Peyer's patch (tissue), 4 donors: ENCODE data around the gene CAPG. TPM values are rescaled to one million over a fixed set of nuclear protein-coding genes. Genes with fewer than 3 reads are reported as not detected.

ENCODE experiments used
- DNase-seq, 3 donors: peaks; one replicate each; pipeline ENCODE4 v3.0.0-alpha.2; 2017 to 2019
- H3K27ac ChIP-seq, 4 donors: fragments of 200-600 bp; sonication (generic); one replicate each; pipeline ENCODE4 v1.5.1; 2016 to 2019
- H3K27me3 ChIP-seq, 2 donors: fragments of 200-600 bp; sonication (generic); one replicate each; pipeline ENCODE4 v1.5.1; 2019
- H3K36me3 ChIP-seq, 3 donors: fragments of 200-600 bp; sonication (generic); one replicate each; pipeline ENCODE4 v1.5.1; 2016 to 2019
- H3K4me1 ChIP-seq, 4 donors: fragments of 200-600 bp; sonication (generic); one replicate each; pipeline ENCODE4 v1.5.1; 2016 to 2019
- H3K4me3 ChIP-seq, 4 donors: fragments of 200-600 bp; sonication (generic); 1 replicate in 3 of 4; 2 replicates in 1 of 4; pipeline ENCODE4 v1.5.1; 2016 to 2019; ENCODE audit warnings: mild to moderate bottlenecking in 1 of 4
- H3K9me3 ChIP-seq, 4 donors: fragments of 200-600 bp; sonication (generic); one replicate each; pipeline ENCODE4 v1.5.1; 2016 to 2019; ENCODE audit warnings: mild to moderate bottlenecking in 1 of 4
- CTCF ChIP-seq, 6 experiments: fragments of 450-650 bp in 4 of 6; fragments of 200-600 bp in 2 of 6; sonication (generic) in 1 of 6; IDR thresholded peaks; one replicate each; pipeline ENCODE4 v1.5.1; 2017 to 2019; ENCODE audit warnings: antibody characterized with exemption in 6 of 6, mild to moderate bottlenecking in 3 of 6, moderate library complexity in 1 of 6
- POLR2A ChIP-seq, 2 donors: fragments of 450-650 bp; IDR thresholded peaks; one replicate each; pipeline ENCODE4 v1.5.1; 2017; ENCODE audit warnings: antibody characterized with exemption in 2 of 2, mild to moderate bottlenecking in 2 of 2, moderate library complexity in 2 of 2
- total RNA-seq, 4 donors: library from RNA; depleted of rRNA; stranded (reverse); fragments of >200 nt; gene quantifications; one replicate each; pipeline ENCODE4 v1.1.0, GENCODE V29; 2016

CAPG gene
- total RNA-seq, 4 donors from 2014 or later = 22.4 to 61.9 (median 33.2) TPM

GRCh38 chr2:85405201-85406059 is 4.7 kb downstream of the CAPG start:
- no peak for TF ChIP-seq CTCF (IDR thresholded peaks at IDR 0.05)
- no peak for TF ChIP-seq POLR2A (IDR thresholded peaks at IDR 0.05)
- H3K9me3 ChIP-seq = no peaks in the 10 kb centered on the region
- H3K36me3 ChIP-seq = peaks cover 0 to 14% (median 0%) of the 10 kb centered on the region in 3 donors
- H3K27ac ChIP-seq = peak overlapping the region in 3 of 4 donors; percentile 21 to 66 (median 54)
- no peak overlapping the region for H3K4me3 ChIP-seq
- peak in 2 of 3 donors; percentile 82 to 90 for DNase-seq
- peaks cover 0 to 21% (median 14%) of the 10 kb centered on the region in 4 donors for H3K4me1 ChIP-seq
- no peaks in the 10 kb centered on the region for H3K27me3 ChIP-seq

GRCh38 chr2:85401844-85402243 is 8.3 kb downstream of the CAPG start:
- Histone ChIP-seq H3K4me3 (no peak overlapping the region), H3K27ac (no peak overlapping the region), H3K36me3 (peaks cover 0 to 21% (median 0%) of the 10 kb centered on the region in 3 donors), H3K27me3 (no peaks in the 10 kb centered on the region), H3K9me3 (no peaks in the 10 kb centered on the region), H3K4me1 (peaks cover 0 to 9% (median 0%) of the 10 kb centered on the region in 4 donors)
- TF ChIP-seq CTCF (IDR thresholded peaks at IDR 0.05) (no peak), POLR2A (IDR thresholded peaks at IDR 0.05) (no peak)
- peak in 1 of 3 donors; percentile 24 for DNase-seq

- Histone ChIP-seq H3K27ac (no peak overlapping the region), H3K36me3 (peaks cover 0 to 21% (median 0%) of the 10 kb centered on the region in 3 donors), H3K27me3 (no peaks in the 10 kb centered on the region), H3K4me1 (peaks cover 0 to 9% (median 0%) of the 10 kb centered on the region in 4 donors), H3K4me3 (no peak overlapping the region), H3K9me3 (no peaks in the 10 kb centered on the region)
- DNase-seq = peak in 1 of 3 donors; percentile 27
- TF ChIP-seq CTCF (IDR thresholded peaks at IDR 0.05) (no peak), POLR2A (IDR thresholded peaks at IDR 0.05) (no peak)
Observed at GRCh38 chr2:85401464-85401805, 8.7 kb downstream of the CAPG start.

- H3K4me1 ChIP-seq = peaks cover 0 to 3% (median 0%) of the 10 kb centered on the region in 4 donors
- no peaks in the 10 kb centered on the region for H3K9me3 ChIP-seq
- H3K27ac ChIP-seq = no peak overlapping the region
- no peaks in the 10 kb centered on the region for H3K27me3 ChIP-seq
- DNase-seq = peak in 2 of 3 donors; percentile 15 to 43
- TF ChIP-seq CTCF (IDR thresholded peaks at IDR 0.05) = no peak
- TF ChIP-seq POLR2A (IDR thresholded peaks at IDR 0.05) = no peak
- no peak overlapping the region for H3K4me3 ChIP-seq
- H3K36me3 ChIP-seq = peaks cover 0 to 21% (median 0%) of the 10 kb centered on the region in 3 donors
Observed at GRCh38 chr2:85400541-85401463, 9.4 kb downstream of the CAPG start.

GRCh38 chr2:85400023-85400422 is 10.1 kb downstream of the CAPG start:
- TF ChIP-seq CTCF (IDR thresholded peaks at IDR 0.05) (no peak), POLR2A (IDR thresholded peaks at IDR 0.05) (no peak)
- peak in 1 of 3 donors; percentile 15 for DNase-seq
- H3K9me3 ChIP-seq = no peaks in the 10 kb centered on the region
- H3K4me1 ChIP-seq = no peaks in the 10 kb centered on the region
- no peak overlapping the region for H3K4me3 ChIP-seq
- no peak overlapping the region for H3K27ac ChIP-seq
- no peaks in the 10 kb centered on the region for H3K27me3 ChIP-seq
- peaks cover 0 to 21% (median 0%) of the 10 kb centered on the region in 3 donors for H3K36me3 ChIP-seq
